Measurements from ENCODE around the gene EDARADD.

Gene EDARADD

DNA sequence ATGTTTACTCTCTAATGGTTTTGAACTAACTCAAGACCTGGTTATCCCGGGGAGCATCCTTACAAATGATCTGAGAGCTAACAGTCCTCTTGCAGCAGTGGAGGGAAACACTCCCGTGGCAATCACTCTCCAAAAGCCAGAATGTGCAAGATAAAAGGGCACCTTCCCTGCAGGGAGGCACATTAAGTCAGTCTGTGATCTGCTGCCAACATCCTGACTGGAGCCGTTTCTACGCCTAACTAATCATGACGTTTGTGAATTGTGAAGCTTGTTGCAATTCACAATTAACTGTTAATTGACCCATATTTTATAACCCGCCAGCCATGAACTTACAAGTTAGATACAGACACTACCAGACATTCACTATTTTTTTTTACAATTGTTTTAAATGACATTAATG lies 77.6 kb downstream of the EDARADD start:
- Histone ChIP-seq H3K9me3 (ENCODE audit: low read length) (no peaks in the 10 kb centered on the region), H3K36me3 (ENCODE audit: insufficient read depth, low read length) (no peaks in the 10 kb centered on the region), H3K27me3 (ENCODE audit: insufficient read depth, low read length) (no peaks in the 10 kb centered on the region), H2AFZ (ENCODE audit: low read length) (no peak overlapping the region), H3K9ac (ENCODE audit: low read length) (no peak overlapping the region), H3K9me2 (ENCODE audit: low read depth, low read length) (no peaks in the 10 kb centered on the region), H3K4me1 (ENCODE audit: insufficient read depth, low read length, severe bottlenecking) (no peaks in the 10 kb centered on the region), H3F3A (ENCODE audit: insufficient read depth, low read length) (no peaks in the 10 kb centered on the region), H3K79me2 (ENCODE audit: insufficient read depth, low read length) (no peaks in the 10 kb centered on the region), H3K4me3 (ENCODE audit: low read depth, low read length, poor library complexity, severe bottlenecking) (no peak overlapping the region), H3K27ac (ENCODE audit: low read depth, low read length, poor library complexity, severe bottlenecking) (no peak overlapping the region), H3K4me2 (ENCODE audit: low read length) (no peak overlapping the region), H4K20me1 (ENCODE audit: insufficient read depth, low read length) (no peaks in the 10 kb centered on the region)
- no peak for TF ChIP-seq EZH2 (IDR thresholded peaks at IDR 0.05; ENCODE audit: borderline replicate concordance, low read length)
- TF ChIP-seq, protein P1, sequence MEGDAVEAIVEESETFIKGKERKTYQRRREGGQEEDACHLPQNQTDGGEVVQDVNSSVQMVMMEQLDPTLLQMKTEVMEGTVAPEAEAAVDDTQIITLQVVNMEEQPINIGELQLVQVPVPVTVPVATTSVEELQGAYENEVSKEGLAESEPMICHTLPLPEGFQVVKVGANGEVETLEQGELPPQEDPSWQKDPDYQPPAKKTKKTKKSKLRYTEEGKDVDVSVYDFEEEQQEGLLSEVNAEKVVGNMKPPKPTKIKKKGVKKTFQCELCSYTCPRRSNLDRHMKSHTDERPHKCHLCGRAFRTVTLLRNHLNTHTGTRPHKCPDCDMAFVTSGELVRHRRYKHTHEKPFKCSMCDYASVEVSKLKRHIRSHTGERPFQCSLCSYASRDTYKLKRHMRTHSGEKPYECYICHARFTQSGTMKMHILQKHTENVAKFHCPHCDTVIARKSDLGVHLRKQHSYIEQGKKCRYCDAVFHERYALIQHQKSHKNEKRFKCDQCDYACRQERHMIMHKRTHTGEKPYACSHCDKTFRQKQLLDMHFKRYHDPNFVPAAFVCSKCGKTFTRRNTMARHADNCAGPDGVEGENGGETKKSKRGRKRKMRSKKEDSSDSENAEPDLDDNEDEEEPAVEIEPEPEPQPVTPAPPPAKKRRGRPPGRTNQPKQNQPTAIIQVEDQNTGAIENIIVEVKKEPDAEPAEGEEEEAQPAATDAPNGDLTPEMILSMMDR (IDR thresholded peaks at IDR 0.05; ENCODE audit: low read length) = no peak

DNA sequence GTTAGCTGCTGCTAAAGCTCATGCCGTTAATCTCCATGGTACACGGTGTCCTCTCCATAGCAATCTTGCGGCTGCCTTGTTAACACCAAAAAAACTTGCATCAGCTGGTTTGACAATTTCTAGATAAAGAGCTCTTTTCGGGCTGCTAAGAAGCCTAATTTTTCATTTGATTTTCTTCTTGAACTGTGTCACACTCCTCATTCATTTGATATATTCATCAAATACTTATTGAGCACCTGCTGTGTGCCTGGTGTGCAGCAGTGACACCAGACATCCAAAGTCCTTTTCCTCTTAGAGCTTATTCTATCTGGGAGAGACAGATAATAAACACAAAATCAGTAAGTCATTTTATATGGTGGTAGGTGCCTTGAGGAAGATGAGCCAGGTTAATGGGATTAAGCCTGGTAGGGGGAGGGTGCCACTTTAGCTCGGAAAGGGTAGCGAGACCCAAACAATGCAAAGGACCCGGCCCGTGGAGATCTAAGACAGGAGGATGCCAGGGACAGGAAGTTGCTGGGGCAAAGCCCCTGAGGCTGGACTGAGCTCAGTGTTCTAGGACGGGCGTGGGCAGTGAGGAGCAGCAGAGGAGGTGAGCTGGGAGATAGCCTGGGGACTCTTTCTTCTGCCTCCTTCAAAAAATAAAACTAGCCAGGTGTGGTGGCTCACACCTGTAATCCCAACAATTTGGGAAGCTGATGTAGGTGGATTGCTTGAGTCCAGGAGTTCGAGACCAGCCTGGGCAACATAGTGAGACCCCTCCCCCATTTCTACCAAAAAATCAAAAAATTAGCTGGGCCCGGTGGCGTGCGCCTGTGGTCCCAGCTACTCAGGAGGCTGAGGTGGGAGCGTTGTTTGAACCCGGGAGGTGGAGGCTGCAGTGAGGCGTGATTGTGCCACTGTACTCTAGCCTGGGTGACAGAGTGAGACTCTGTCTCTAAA lies 79.0 kb downstream of the EDARADD start:
- Histone ChIP-seq H3K36me3 (ENCODE audit: insufficient read depth, low read length) (no peaks in the 10 kb centered on the region), H3K4me3 (ENCODE audit: low read depth, low read length, poor library complexity, severe bottlenecking) (no peak overlapping the region), H3K27me3 (ENCODE audit: insufficient read depth, low read length) (no peaks in the 10 kb centered on the region; the same call in 1 of the 2 replicates), H3K27ac (ENCODE audit: low read depth, low read length, poor library complexity, severe bottlenecking) (no peak overlapping the region), H3K9me2 (ENCODE audit: low read depth, low read length) (no peaks in the 10 kb centered on the region), H3K9me3 (ENCODE audit: low read length) (no peaks in the 10 kb centered on the region), H2AFZ (ENCODE audit: low read length) (no peak overlapping the region), H3K79me2 (ENCODE audit: insufficient read depth, low read length) (no peaks in the 10 kb centered on the region), H3K4me2 (ENCODE audit: low read length) (no peak overlapping the region), H4K20me1 (ENCODE audit: insufficient read depth, low read length) (no peaks in the 10 kb centered on the region), H3F3A (ENCODE audit: insufficient read depth, low read length) (no peaks in the 10 kb centered on the region), H3K4me1 (ENCODE audit: insufficient read depth, low read length, severe bottlenecking) (no peaks in the 10 kb centered on the region), H3K9ac (ENCODE audit: low read length) (no peak overlapping the region)
- no peak for TF ChIP-seq EZH2 (IDR thresholded peaks at IDR 0.05; ENCODE audit: borderline replicate concordance, low read length)
- TF ChIP-seq, protein P1 (IDR thresholded peaks at IDR 0.05; ENCODE audit: low read length) = no peak

DNA sequence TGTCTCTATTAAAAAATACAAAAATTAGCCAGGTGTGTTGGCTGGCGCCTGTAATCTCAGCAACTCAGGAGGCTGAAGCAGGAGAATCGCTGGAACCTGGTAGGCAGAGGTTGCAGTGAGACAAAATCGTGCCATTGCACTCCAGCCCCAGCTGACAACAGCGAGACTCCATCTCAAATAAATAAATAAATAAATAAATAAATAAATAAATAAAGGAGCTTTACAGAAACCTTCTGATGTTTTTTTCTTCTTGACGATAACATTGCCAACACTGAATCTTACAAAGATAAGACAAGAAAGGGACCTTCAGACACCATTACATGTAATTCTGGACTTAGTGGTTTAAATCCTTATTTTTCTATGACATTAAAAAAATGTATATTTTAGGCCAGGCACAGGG lies 81.9 kb downstream of the EDARADD start:
- H4K20me1 ChIP-seq (ENCODE audit: insufficient read depth, low read length) = no peaks in the 10 kb centered on the region
- H3K36me3 ChIP-seq (ENCODE audit: insufficient read depth, low read length) = no peaks in the 10 kb centered on the region
- no peak overlapping the region for H2AFZ ChIP-seq (ENCODE audit: low read length)
- TF ChIP-seq, protein P1 (IDR thresholded peaks at IDR 0.05; ENCODE audit: low read length) = no peak
- TF ChIP-seq EZH2 (IDR thresholded peaks at IDR 0.05; ENCODE audit: borderline replicate concordance, low read length) = no peak
- H3K4me2 ChIP-seq (ENCODE audit: low read length) = no peak overlapping the region
- H3K9me3 ChIP-seq (ENCODE audit: low read length) = no peaks in the 10 kb centered on the region
- no peaks in the 10 kb centered on the region; the same call in 1 of the 2 replicates for H3K27me3 ChIP-seq (ENCODE audit: insufficient read depth, low read length)
- H3F3A ChIP-seq (ENCODE audit: insufficient read depth, low read length) = no peaks in the 10 kb centered on the region
- H3K4me3 ChIP-seq (ENCODE audit: low read depth, low read length, poor library complexity, severe bottlenecking) = no peak overlapping the region
- no peaks in the 10 kb centered on the region for H3K79me2 ChIP-seq (ENCODE audit: insufficient read depth, low read length)
- no peak overlapping the region for H3K9ac ChIP-seq (ENCODE audit: low read length)
- H3K9me2 ChIP-seq (ENCODE audit: low read depth, low read length) = no peaks in the 10 kb centered on the region
- no peaks in the 10 kb centered on the region for H3K4me1 ChIP-seq (ENCODE audit: insufficient read depth, low read length, severe bottlenecking)
- no peak overlapping the region for H3K27ac ChIP-seq (ENCODE audit: low read depth, low read length, poor library complexity, severe bottlenecking)

All from OCI-LY1 (cell line).